HUES6 (cell line): Measurements from ENCODE around the gene CT47A1.
"Not testable (repeated sequence)": the region's sequence is repeated elsewhere in the genome, so short reads cannot be mapped to it uniquely, and the experiment has no call there.

Experiments used
- H3K27ac ChIP-seq: 2 replicates; pipeline ENCODE4 v1.7.0; 2013; ENCODE audit warnings: low read depth, mild to moderate bottlenecking, low read length, inconsistent platforms
- H3K27me3 ChIP-seq: 2 replicates; pipeline ENCODE4 v1.6.1; 2013; ENCODE audit warnings: low read length; ENCODE audit not compliant: control insufficient read depth, insufficient read depth
- H3K36me3 ChIP-seq: 2 replicates; pipeline ENCODE4 v1.6.1; 2013; ENCODE audit warnings: low read length; ENCODE audit not compliant: control insufficient read depth, insufficient read depth
- H3K4me1 ChIP-seq: 2 replicates; pipeline ENCODE4 v1.6.1; 2013; ENCODE audit warnings: low read length; ENCODE audit not compliant: control insufficient read depth, insufficient read depth
- H3K4me3 ChIP-seq: 2 replicates; pipeline ENCODE4 v1.5.1; 2013; ENCODE audit warnings: low read depth, low read length
- H3K9ac ChIP-seq: one replicate; pipeline ENCODE4 v1.6.1; 2013; ENCODE audit warnings: mild to moderate bottlenecking, low read length
- H3K9me3 ChIP-seq: 2 replicates; pipeline ENCODE4 v1.6.1; 2013; ENCODE audit warnings: low read depth, low read length; ENCODE audit not compliant: control insufficient read depth, insufficient read depth

The CT47A1 gene

DNA sequence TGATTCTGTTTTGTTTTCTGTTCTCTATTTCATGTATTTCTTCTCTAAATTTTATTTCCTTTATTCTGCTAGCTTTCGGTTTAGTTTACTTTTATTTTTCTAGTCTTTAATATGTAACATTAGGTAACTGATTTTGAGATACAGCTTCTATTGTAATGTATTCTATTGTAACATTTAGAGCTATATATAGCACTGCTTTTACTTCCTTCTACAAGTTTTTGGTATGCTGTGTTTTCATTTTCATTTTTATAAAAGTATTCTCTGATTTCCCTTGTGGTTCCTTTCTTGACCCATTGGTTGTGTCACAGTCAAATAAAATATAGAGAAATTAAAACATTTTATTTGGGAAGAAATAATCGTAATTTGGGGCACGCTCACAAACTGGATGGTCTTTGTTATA, 13.9 kb upstream of the CT47A1 start:
- no peak overlapping the region for H3K4me3 ChIP-seq

DNA sequence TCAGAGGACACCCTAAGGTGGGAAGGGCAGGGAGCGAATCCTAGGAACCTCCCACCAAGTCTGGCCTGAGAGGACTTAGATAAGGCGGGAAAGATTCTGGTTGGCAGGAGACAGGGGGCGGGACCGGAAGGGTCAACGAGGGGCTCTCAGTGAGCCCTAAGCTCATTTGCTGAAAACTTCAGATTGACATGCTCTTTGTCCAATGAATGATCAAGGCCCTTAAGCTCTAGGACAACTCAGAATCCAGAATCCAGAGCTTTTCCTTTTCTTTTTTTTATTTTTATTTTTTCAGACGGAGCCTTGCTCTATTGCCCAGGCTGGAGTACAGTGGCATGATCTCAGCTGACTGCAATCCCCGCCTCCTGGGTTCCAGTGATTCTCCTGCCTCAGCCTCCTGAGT, 29.1 kb downstream of the CT47A1 start, which contains the start of gene CT47A7:
Gene CT47A7 (minus strand): TSS at position 101 of the 400 bp plus-strand sequence. CDS start 255 bp downstream, outside the sequence.
- not testable (repeated sequence) for H3K27me3 ChIP-seq, H3K36me3 ChIP-seq, H3K9me3 ChIP-seq, H3K4me3 ChIP-seq, H3K4me1 ChIP-seq, H3K27ac ChIP-seq, H3K9ac ChIP-seq

More for the DNA sequence above, 13.9 kb upstream of the CT47A1 start:
- Histone ChIP-seq H3K36me3 (no peaks in the 10 kb centered on the region), H3K27me3 (peaks cover 2% of the 10 kb centered on the region; the same call in 1 of the 2 replicates), H3K9ac (no peak overlapping the region), H3K4me1 (no peaks in the 10 kb centered on the region; the same call in 1 of the 2 replicates), H3K9me3 (no peaks in the 10 kb centered on the region), H3K27ac (no peak overlapping the region)
